Coronary artery (tissue), 2 donors: ENCODE data around the gene MBLAC1.

Source experiments
- DNase-seq: peaks from one replicate; pipeline ENCODE4 v3.0.0-alpha.2; 2017; ENCODE audit warnings: low spot score
- H3K27ac ChIP-seq, 2 donors: fragments of 200-600 bp; sonication (generic); one replicate each; pipeline ENCODE4 v1.5.1; 2016 to 2019
- H3K4me3 ChIP-seq: fragments of 200-600 bp; sonication (generic); 2 replicates; pipeline ENCODE4 v1.5.1; 2016; ENCODE audit warnings: mild to moderate bottlenecking, moderate library complexity
- TF ChIP-seq, protein P1 (sequence below): fragments of 200-600 bp; sonication (generic); IDR thresholded peaks from one replicate; pipeline ENCODE4 v1.5.1; 2019; ENCODE audit warnings: antibody characterized with exemption

Gene MBLAC1

DNA sequence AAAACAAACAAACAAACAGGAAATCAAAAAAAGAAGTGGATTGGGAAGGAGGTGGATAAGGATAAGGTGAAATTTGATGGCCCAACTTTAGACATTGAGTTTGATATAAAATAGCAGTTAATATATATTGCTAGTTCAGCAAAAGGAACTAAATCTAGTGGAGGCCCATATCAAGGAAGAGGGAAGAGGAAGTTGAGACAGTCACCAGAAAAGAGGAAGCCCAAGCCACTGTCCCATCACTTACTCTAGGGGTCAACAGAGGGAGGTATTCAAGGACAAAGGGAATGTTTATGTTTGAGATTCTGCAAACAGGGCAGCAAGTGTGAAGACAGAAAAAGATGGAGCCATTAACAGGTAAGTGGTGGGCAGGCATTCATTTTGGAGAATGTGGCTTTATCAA lies 25.6 kb downstream of the MBLAC1 start:
- Histone ChIP-seq H3K27ac (no peak overlapping the region), H3K4me3 (no peak overlapping the region)
- TF ChIP-seq, protein P1, sequence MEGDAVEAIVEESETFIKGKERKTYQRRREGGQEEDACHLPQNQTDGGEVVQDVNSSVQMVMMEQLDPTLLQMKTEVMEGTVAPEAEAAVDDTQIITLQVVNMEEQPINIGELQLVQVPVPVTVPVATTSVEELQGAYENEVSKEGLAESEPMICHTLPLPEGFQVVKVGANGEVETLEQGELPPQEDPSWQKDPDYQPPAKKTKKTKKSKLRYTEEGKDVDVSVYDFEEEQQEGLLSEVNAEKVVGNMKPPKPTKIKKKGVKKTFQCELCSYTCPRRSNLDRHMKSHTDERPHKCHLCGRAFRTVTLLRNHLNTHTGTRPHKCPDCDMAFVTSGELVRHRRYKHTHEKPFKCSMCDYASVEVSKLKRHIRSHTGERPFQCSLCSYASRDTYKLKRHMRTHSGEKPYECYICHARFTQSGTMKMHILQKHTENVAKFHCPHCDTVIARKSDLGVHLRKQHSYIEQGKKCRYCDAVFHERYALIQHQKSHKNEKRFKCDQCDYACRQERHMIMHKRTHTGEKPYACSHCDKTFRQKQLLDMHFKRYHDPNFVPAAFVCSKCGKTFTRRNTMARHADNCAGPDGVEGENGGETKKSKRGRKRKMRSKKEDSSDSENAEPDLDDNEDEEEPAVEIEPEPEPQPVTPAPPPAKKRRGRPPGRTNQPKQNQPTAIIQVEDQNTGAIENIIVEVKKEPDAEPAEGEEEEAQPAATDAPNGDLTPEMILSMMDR, result no peak
- DNase-seq, result no peak

DNA sequence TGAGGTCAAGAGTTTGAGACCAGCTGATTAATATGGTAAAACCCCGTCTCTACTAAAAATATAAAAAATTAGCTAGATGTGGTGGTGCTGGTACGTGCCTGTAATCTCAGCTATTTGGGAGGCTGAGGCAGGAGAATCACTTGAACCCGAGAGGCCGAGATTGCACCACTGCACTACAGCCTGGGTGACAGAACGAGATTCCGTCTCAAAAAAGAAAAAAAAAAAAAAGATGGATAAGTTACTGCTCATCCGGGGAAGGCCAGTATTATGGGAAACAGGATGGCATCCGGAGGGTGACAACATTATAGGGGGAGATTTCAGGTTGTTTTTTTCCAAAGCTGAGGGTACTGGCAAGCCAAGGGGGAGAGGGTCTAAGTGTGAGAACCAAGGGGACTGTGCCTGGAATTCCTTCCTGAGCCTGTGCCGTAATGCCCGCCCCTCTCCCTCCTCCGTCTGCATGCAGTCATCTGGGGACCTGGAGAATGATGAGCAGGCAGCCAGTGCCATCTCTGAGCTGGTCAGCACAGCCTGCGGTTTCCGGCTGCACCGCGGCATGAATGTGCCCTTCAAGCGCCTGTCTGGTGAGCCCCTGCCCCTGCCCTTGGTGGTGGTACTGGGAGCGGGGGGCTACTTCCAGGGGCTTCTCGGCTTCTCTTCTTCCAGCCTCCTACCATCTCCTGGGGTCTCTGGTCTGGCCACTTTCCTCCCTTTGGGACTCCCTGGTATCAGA lies 26.3 kb downstream of the MBLAC1 start:
- TF ChIP-seq, protein P1, result no peak
- no peak overlapping the region for H3K27ac ChIP-seq
- DNase-seq, result no peak
- no peak overlapping the region for H3K4me3 ChIP-seq

DNA sequence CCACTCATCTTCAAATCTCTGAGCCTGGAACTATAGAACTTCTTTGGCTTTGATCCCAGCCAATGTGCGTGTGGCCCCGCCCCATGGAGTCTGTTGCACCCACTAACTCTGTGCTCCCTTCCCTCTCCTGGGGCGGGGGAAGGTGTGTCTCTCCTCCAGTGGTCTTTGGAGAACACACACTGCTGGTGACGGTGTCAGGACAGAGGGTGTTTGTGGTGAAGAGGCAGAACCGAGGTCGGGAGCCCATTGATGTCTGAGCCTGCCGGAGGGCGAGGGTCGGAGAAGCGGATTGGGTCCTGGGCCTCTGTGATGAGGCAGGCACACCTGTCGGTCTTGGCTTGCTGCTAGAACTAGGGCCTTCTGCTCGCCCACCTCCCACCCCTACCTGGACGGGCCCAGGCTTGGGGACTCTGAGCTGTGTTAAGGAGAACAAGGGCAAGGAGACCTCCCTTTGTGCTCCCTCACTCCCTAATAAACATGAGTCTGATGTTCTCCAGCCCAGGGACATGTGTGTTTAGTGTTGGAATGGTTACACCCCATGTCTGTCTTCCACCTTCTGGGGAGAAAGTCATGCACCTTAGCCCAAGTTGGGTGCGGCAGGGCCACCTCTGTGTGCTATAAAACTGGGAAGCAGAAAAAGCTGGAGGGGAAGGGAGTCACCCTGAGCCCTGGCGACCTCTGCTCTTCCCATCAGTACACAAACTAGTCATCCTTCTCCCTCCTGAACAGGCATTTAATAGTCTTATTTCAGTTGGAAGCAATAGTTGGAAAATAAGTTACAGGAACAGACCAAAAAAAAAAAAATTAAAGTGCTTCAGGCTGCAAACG lies 27.2 kb downstream of the MBLAC1 start:
- Histone ChIP-seq H3K27ac (no peak overlapping the region), H3K4me3 (no peak overlapping the region)
- TF ChIP-seq, protein P1, result no peak
- no peak for DNase-seq

DNA sequence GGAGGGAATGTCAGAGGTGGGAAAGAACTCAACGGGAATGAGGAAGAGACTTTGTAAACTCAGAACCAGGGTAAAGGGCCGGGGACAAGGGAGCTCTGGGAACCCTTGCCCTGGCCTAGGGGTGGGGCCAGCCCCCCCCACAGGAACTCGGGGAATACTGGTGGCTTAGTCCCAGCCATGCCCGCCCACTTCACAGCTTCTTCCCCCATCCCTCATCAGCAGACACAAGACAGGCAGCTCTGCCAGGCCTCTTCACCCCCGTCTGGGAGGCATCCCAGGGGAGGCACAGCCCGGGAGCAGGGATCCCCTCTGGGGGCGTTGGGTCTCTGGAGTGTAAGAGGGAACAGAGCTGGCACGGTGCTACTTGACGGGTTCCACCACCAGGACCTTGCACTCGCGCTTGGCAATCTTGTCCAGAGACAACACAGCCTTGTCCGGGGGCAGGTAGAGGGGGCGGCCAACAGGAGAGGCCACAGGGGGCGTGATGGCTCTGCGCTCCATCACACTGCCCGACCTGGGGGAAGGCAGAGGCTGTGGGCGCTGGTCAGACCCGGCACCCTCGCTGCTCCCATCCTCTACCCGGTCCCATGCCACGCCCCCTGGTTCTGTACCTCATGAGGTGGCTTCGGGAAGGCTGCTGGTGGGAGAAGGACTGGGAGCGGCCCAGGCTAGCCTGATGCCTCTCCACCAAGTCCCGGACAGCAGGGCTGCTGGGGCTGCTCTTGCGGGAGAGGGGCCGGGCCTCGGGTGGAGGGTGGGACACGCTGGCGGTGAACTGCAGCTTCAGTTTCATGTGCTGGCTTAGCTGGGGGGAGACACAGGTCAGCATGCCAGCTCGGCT lies 28.1 kb downstream of the MBLAC1 start:
- TF ChIP-seq, protein P1, result no peak
- H3K27ac ChIP-seq, result no peak overlapping the region
- no peak for DNase-seq
- no peak overlapping the region for H3K4me3 ChIP-seq

DNA sequence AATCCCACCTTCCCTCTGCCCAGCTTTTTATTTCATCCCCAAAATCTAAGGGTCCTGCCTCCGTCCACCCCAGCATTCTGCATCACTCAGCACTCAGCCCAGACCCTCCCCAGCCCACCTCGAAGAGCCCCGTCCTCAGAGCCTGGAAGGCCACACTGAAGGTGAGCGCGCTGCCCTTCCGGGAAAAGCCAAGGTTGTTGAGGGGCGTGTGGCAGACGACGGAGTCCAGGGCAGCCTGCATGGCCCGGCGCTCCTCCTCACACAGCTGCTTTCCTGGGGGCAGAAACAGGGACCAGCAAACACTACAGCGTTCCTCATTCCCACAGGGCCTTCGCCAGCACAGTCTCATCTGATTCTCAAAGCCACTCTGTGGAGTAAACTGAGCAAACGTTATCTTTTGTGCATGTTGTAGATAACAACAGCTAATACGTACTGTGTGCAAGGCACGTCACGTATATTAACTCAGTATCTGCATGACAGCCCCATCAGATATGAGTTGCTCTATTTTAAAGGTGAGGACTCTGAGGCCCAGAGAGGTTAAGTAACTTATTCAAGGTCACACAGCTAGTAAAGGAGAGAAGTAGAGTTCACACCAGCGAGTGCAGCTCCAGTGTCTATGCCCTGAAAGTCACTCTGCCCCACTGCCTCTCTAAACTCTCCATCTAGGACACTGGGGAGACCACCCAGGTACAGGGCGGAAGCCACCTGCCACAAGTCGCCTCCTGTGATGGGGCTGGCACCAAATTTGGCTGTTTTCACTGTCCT lies 29.0 kb downstream of the MBLAC1 start:
- Histone ChIP-seq H3K27ac (no peak overlapping the region), H3K4me3 (no peak overlapping the region)
- TF ChIP-seq, protein P1, result no peak
- no peak for DNase-seq

DNA sequence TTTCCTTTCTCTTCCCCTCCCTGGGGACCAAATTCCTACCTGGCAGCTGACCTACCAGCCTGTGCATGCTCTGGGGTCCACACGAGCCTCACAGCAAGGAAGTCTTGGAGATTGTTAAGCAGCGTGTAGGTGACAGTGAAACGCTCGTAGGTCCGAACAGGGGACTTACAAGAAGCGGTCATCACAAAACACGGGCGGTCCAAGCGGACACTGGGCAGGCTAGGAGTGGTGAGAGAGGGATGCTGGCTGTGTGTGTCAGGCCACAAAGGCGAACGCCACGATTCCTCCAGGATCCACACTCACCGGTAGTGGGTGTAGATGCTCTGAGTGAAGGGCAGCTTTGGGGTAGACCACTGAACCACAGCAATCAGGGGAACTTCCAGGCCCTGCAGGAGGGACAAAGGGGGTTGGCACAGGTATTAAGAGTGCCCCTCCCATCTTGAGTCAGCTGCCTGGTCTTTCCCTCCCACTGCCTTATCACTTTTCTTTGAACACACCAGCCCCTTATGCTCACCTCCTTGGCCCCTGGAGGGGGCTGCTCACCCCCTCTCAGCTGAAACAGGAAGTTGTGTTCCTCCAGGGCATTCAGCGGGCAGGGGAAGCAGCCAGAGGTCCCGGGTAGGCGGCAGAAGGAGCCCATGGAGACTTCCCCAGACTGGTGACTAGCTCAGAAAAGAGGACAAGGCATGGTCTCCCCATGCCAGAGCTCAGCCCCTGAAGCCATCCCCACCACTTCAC lies 29.7 kb downstream of the MBLAC1 start:
- Histone ChIP-seq H3K27ac (peak overlapping the region in 1 of 2 donors; percentile 84), H3K4me3 (no peak overlapping the region)
- TF ChIP-seq, protein P1, result no peak
- DNase-seq, result no peak
